Vagina (tissue), 2 donors: ENCODE results near the gene ULBP2.

Source experiments
- POLR2A ChIP-seq, 2 donors: fragments of 450-650 bp; IDR thresholded peaks; one replicate each; pipeline ENCODE4 v1.6.1; 2017; ENCODE audit warnings: antibody characterized with exemption in 2 of 2, mild to moderate bottlenecking in 2 of 2, moderate library complexity in 2 of 2
- POLR2AphosphoS5 ChIP-seq, 2 donors: sonication (generic); formaldehyde crosslinking; IDR thresholded peaks; one replicate each; pipeline ENCODE4 v1.9.0; 2017; ENCODE audit warnings: antibody characterized with exemption in 2 of 2, mild to moderate bottlenecking in 2 of 2, low read depth in 1 of 2; ENCODE audit not compliant: insufficient read depth in 1 of 2
- TF ChIP-seq, protein P1 (sequence below), 3 experiments: fragments of 450-650 bp in 2 of 3; fragments of 200-600 bp in 1 of 3; sonication (generic) in 1 of 3; IDR thresholded peaks; one replicate each; pipeline ENCODE4 v1.5.1; 2017 to 2019; ENCODE audit warnings: antibody characterized with exemption in 3 of 3, mild to moderate bottlenecking in 2 of 3, moderate library complexity in 2 of 3

DNA sequence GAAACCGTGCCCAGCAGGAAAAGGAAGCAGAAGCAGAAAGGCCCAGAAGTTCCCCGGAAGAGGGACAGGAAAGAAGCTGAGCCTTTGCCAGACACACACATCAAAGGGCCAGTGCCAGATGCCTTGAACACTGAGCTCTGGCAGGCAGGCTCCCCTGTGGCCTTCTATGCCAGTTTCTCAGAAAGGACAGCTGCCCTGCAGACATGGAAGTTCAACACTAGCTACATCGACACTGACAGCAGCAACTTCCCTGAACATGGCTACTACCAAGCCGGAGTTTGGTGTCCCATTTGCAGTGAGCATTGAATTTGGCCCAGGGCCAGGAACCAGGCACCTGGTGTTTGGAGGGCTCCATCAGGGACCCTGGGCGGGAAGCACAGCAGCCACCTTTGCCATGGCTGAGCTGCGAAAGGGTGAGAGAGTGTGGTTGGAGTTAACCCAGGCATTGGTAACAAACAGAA lies 35.9 kb upstream of the ULBP2 start:
- TF ChIP-seq, protein P1, sequence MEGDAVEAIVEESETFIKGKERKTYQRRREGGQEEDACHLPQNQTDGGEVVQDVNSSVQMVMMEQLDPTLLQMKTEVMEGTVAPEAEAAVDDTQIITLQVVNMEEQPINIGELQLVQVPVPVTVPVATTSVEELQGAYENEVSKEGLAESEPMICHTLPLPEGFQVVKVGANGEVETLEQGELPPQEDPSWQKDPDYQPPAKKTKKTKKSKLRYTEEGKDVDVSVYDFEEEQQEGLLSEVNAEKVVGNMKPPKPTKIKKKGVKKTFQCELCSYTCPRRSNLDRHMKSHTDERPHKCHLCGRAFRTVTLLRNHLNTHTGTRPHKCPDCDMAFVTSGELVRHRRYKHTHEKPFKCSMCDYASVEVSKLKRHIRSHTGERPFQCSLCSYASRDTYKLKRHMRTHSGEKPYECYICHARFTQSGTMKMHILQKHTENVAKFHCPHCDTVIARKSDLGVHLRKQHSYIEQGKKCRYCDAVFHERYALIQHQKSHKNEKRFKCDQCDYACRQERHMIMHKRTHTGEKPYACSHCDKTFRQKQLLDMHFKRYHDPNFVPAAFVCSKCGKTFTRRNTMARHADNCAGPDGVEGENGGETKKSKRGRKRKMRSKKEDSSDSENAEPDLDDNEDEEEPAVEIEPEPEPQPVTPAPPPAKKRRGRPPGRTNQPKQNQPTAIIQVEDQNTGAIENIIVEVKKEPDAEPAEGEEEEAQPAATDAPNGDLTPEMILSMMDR (IDR thresholded peaks at IDR 0.05) = no peak
- TF ChIP-seq POLR2A (IDR thresholded peaks at IDR 0.05) = no peak
- TF ChIP-seq POLR2AphosphoS5 (IDR thresholded peaks at IDR 0.05; ENCODE audit: insufficient read depth in 1 of 2, low read depth in 1 of 2) = no peak
